Measurements from ENCODE around the gene ATP2A3.

Gene ATP2A3

GRCh38 chr17:3970668-3971067, 6.4 kb upstream of the ATP2A3 start:
- H3K4me1 Mint-ChIP-seq = peaks cover 76% of the 10 kb centered on the region
- H3K36me3 Mint-ChIP-seq = no peaks in the 10 kb centered on the region
- ATAC-seq = no peak

GRCh38 chr17:3969963-3970362, 5.7 kb upstream of the ATP2A3 start:
- H3K27ac Mint-ChIP-seq = no peak overlapping the region
- H3K4me3 Mint-ChIP-seq = no peak overlapping the region
- no peaks in the 10 kb centered on the region for H3K36me3 Mint-ChIP-seq
- peaks cover 5% of the 10 kb centered on the region for H3K9me3 Mint-ChIP-seq
- ATAC-seq = no peak
- no peaks in the 10 kb centered on the region for H3K27me3 Mint-ChIP-seq
- H3K4me1 Mint-ChIP-seq = peaks cover 83% of the 10 kb centered on the region

More at GRCh38 chr17:3970668-3971067, 6.4 kb upstream of the ATP2A3 start:
- Mint-ChIP-seq H3K9me3 (peaks cover 6% of the 10 kb centered on the region), H3K27ac (peak overlapping the region; percentile 4), H3K4me3 (no peak overlapping the region), H3K27me3 (no peaks in the 10 kb centered on the region)

GRCh38 chr17:3968886-3969524, 4.8 kb upstream of the ATP2A3 start:
- Mint-ChIP-seq H3K27me3 (no peaks in the 10 kb centered on the region), H3K27ac (no peak overlapping the region), H3K4me1 (peaks cover 76% of the 10 kb centered on the region), H3K9me3 (no peaks in the 10 kb centered on the region), H3K36me3 (no peaks in the 10 kb centered on the region), H3K4me3 (no peak overlapping the region)
- no peak for ATAC-seq

GRCh38 chr17:3968015-3968414, 3.8 kb upstream of the ATP2A3 start:
- ATAC-seq = no peak
- Mint-ChIP-seq H3K4me3 (no peak overlapping the region), H3K36me3 (no peaks in the 10 kb centered on the region), H3K27ac (peak overlapping the region; percentile 80), H3K9me3 (no peaks in the 10 kb centered on the region), H3K27me3 (no peaks in the 10 kb centered on the region), H3K4me1 (peaks cover 71% of the 10 kb centered on the region)

- Mint-ChIP-seq H3K9me3 (no peaks in the 10 kb centered on the region), H3K27ac (peak overlapping the region; percentile 80), H3K4me1 (peaks cover 71% of the 10 kb centered on the region), H3K4me3 (peak overlapping the region; percentile 75), H3K36me3 (no peaks in the 10 kb centered on the region), H3K27me3 (no peaks in the 10 kb centered on the region)
- ATAC-seq = peak; percentile 76
Observed at GRCh38 chr17:3966720-3967363, 2.6 kb upstream of the ATP2A3 start.

- peak; percentile 62 for ATAC-seq
- Mint-ChIP-seq H3K4me3 (peak overlapping the region; percentile 80), H3K9me3 (no peaks in the 10 kb centered on the region), H3K36me3 (no peaks in the 10 kb centered on the region), H3K27ac (peak overlapping the region; percentile 73), H3K27me3 (no peaks in the 10 kb centered on the region), H3K4me1 (peaks cover 75% of the 10 kb centered on the region)
Observed at GRCh38 chr17:3965118-3965800, 1.0 kb upstream of the ATP2A3 start.

GRCh38 chr17:3963237-3964201, 718 bp downstream of the ATP2A3 start:
- ATAC-seq = peak; percentile 58
- H3K27me3 Mint-ChIP-seq = no peaks in the 10 kb centered on the region
- no peaks in the 10 kb centered on the region for H3K36me3 Mint-ChIP-seq
- no peaks in the 10 kb centered on the region for H3K9me3 Mint-ChIP-seq
- peaks cover 82% of the 10 kb centered on the region for H3K4me1 Mint-ChIP-seq
- H3K4me3 Mint-ChIP-seq = peak overlapping the region; percentile 82
- peak overlapping the region; percentile 31 for H3K27ac Mint-ChIP-seq

- Mint-ChIP-seq H3K4me1 (peaks cover 82% of the 10 kb centered on the region), H3K4me3 (peak overlapping the region; percentile 82)
Observed at GRCh38 chr17:3962965-3963236, 1.3 kb downstream of the ATP2A3 start.

GRCh38 chr17:3962217-3962964, 1.8 kb downstream of the ATP2A3 start:
- Mint-ChIP-seq H3K4me1 (peaks cover 82% of the 10 kb centered on the region), H3K9me3 (no peaks in the 10 kb centered on the region), H3K27ac (peak overlapping the region; percentile 31), H3K36me3 (peaks cover 4% of the 10 kb centered on the region), H3K27me3 (no peaks in the 10 kb centered on the region), H3K4me3 (peak overlapping the region; percentile 82)
- no peak for ATAC-seq

More at GRCh38 chr17:3962965-3963236, 1.3 kb downstream of the ATP2A3 start:
- Mint-ChIP-seq H3K27me3 (no peaks in the 10 kb centered on the region), H3K27ac (peak overlapping the region; percentile 31), H3K36me3 (no peaks in the 10 kb centered on the region), H3K9me3 (no peaks in the 10 kb centered on the region)
- ATAC-seq = no peak

- H3K27me3 Mint-ChIP-seq = no peaks in the 10 kb centered on the region
- peaks cover 82% of the 10 kb centered on the region for H3K4me1 Mint-ChIP-seq
- peak overlapping the region; percentile 82 for H3K4me3 Mint-ChIP-seq
- peak overlapping the region; percentile 31 for H3K27ac Mint-ChIP-seq
- no peaks in the 10 kb centered on the region for H3K9me3 Mint-ChIP-seq
- ATAC-seq = peak; percentile 78
- peaks cover 7% of the 10 kb centered on the region for H3K36me3 Mint-ChIP-seq
Observed at GRCh38 chr17:3961564-3962047, 2.6 kb downstream of the ATP2A3 start.

- Mint-ChIP-seq H3K27me3 (no peaks in the 10 kb centered on the region), H3K9me3 (no peaks in the 10 kb centered on the region)
Observed at GRCh38 chr17:3960764-3961163, 3.5 kb downstream of the ATP2A3 start.

GRCh38 chr17:3959921-3960601, 4.2 kb downstream of the ATP2A3 start:
- no peak for ATAC-seq
- Mint-ChIP-seq H3K27me3 (no peaks in the 10 kb centered on the region), H3K36me3 (peaks cover 12% of the 10 kb centered on the region), H3K9me3 (no peaks in the 10 kb centered on the region), H3K4me1 (peaks cover 84% of the 10 kb centered on the region), H3K27ac (peak overlapping the region; percentile 31), H3K4me3 (peak overlapping the region; percentile 51)

More at GRCh38 chr17:3960764-3961163, 3.5 kb downstream of the ATP2A3 start:
- H3K4me1 Mint-ChIP-seq = peaks cover 84% of the 10 kb centered on the region
- peaks cover 12% of the 10 kb centered on the region for H3K36me3 Mint-ChIP-seq
- H3K27ac Mint-ChIP-seq = peak overlapping the region; percentile 31
- H3K4me3 Mint-ChIP-seq = peak overlapping the region; percentile 51
- no peak for ATAC-seq

- Mint-ChIP-seq H3K36me3 (peaks cover 12% of the 10 kb centered on the region), H3K9me3 (no peaks in the 10 kb centered on the region), H3K4me3 (no peak overlapping the region), H3K4me1 (peaks cover 87% of the 10 kb centered on the region), H3K27ac (peak overlapping the region; percentile 31), H3K27me3 (no peaks in the 10 kb centered on the region)
- ATAC-seq = no peak
Observed at GRCh38 chr17:3959295-3959899, 4.8 kb downstream of the ATP2A3 start.
